Endometrial microvascular endothelial cells (primary cell): Measurements from ENCODE around the gene MDP1. TPM values are rescaled to one million over a fixed set of nuclear protein-coding genes. Genes with fewer than 3 reads are reported as not detected.

Source experiments
- in situ Hi-C: cut with HindIII; loops from 2 replicates; pipeline ENCODE4 v1.10.0; 2017; ENCODE audit warnings: low sequenced_read_pairs, low pct_unique_long_range_greater_than_20kb; ENCODE audit errors: inconsistent ontology term
- total RNA-seq: library from RNA; depleted of rRNA; stranded (reverse); fragments of >200 nt; gene quantifications from one replicate; pipeline ENCODE4 v1.2.3, GENCODE V29; 2015; ENCODE audit errors: inconsistent ontology term

Gene MDP1
- total RNA-seq, 1 donor from 2014 or later = 2.3 TPM

DNA sequence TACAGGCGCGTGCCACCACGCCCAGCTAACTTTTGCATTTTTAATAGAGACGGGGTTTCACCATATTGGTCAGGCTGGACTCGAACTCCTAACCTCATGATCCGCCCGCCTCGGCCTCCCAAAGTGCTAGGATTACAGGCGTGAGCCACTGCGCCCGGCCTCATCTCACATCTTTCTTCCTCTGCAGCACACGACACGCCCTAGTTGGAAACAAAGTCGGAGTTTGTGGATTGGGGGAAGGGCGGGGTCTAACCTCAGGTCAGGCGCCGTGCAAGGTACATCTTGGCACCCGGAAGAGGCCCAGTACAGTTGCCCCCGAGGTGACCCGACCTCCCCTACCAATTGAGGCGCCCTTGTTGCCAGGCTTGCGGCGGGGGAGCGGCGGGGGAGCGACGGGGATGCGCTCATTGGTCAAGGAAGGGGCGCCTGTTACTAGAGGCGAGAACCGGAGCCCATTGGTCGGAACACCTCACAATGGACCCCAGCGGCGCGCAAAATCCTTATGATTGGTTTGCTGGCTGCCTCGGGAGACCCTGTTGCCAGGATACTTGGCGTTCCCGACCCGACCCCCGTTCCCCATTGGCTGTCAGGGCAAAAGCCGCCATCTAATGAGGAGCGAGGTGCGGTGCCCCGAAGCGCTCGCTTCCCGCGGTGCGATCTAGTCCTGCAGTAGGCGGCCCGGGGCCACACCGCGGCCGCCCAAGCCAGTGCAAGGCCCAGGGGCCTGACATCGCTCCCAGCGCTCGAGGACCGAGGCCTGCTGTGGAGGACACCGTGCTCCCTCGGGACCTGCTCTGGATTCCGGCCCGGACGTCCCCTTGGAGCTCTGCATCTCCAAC, 44.2 kb downstream of the MDP1 start, which contains the start of gene REC8:
TSS of gene REC8 (plus strand) at position 659 of the 839 bp plus-strand sequence. CDS start 473 bp downstream, outside the sequence.
- in situ Hi-C loops = no loop called here

GRCh38 chr14:24167469-24168114, 48.3 kb downstream of the MDP1 start:
- in situ Hi-C loops = no loop called here

DNA sequence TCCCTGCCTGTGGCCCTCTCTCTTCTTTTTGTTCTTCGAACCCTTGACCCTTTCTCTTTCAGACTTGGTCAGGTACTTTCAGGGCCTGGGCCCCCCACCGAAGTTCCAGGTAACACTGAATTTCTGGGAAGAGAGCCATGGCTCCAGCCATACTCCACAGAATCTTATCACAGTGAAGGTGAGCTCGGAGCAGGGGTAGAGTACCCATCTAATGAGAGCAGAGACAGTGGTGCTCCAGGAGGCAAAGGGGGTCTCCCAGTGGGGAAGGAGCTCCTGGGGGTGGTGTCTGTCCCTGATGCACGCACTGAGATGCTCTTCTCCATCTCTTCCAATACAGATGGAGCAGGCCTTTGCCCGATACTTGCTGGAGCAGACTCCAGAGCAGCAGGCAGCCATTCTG, 50.1 kb downstream of the MDP1 start:
- in situ Hi-C loops = no loop called here

DNA sequence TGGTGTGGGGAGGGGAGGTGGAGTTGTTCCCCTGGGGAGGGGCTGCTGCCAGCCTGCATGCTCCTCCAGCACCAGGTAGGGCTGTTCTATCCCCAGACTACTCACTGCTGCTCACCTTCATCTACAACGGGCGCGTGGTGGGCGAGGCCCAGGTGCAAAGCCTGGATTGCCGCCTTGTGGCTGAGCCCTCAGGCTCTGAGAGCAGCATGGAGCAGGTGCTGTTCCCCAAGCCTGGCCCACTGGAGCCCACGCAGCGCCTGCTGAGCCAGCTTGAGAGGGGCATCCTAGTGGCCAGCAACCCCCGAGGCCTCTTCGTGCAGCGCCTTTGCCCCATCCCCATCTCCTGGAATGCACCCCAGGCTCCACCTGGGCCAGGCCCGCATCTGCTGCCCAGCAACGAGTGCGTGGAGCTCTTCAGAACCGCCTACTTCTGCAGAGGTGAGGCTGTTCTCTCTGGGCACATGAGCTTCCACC, 51.3 kb downstream of the MDP1 start:
- in situ Hi-C loops = no loop called here

Other genes with a start within 250 kb of the MDP1 start
- gene DHRS4L2, start 227.1 kb downstream of the MDP1 start, total RNA-seq = 17.1 TPM
- gene CARMIL3, start 164.1 kb downstream of the MDP1 start, total RNA-seq = not detected
- gene CPNE6, start 144.5 kb downstream of the MDP1 start, total RNA-seq = not detected
- gene PCK2, start 121.8 kb downstream of the MDP1 start, total RNA-seq = 15.8 TPM
- 52.4 TPM for gene DCAF11, start 101.3 kb downstream of the MDP1 start, total RNA-seq
- gene NRL, start 101.1 kb downstream of the MDP1 start, total RNA-seq = 0.65 TPM
- 3.3 TPM for gene FITM1, start 85.4 kb downstream of the MDP1 start, total RNA-seq
- gene PSME1, start 79.9 kb downstream of the MDP1 start, total RNA-seq = 239 TPM
- gene EMC9, start 74.5 kb downstream of the MDP1 start, total RNA-seq = 26.7 TPM
- gene PSME2, start 69.5 kb downstream of the MDP1 start, total RNA-seq = 142 TPM
- gene RNF31, start 68.6 kb downstream of the MDP1 start, total RNA-seq = 121 TPM
- 45.2 TPM for gene IRF9, start 54.8 kb downstream of the MDP1 start, total RNA-seq
- gene REC8, start 44.0 kb downstream of the MDP1 start, total RNA-seq = 2.6 TPM
- gene IPO4, start 27.2 kb downstream of the MDP1 start, total RNA-seq = 85.0 TPM
- 83.3 TPM for gene TM9SF1, start 20.6 kb downstream of the MDP1 start, total RNA-seq
- gene TSSK4, start 10.4 kb downstream of the MDP1 start, total RNA-seq = not detected
- gene CHMP4A, start 2.6 kb downstream of the MDP1 start, total RNA-seq = 30.0 TPM
- gene NEDD8, start 16.3 kb upstream of the MDP1 start, total RNA-seq = 193 TPM
- 144 TPM for gene GMPR2, start 16.9 kb upstream of the MDP1 start, total RNA-seq
- gene TINF2, start 26.6 kb upstream of the MDP1 start, total RNA-seq = 68.5 TPM
- gene TGM1, start 47.1 kb upstream of the MDP1 start, total RNA-seq = not detected
- gene RABGGTA, start 55.5 kb upstream of the MDP1 start, total RNA-seq = 59.6 TPM
- 23.2 TPM for gene DHRS1, start 83.7 kb upstream of the MDP1 start, total RNA-seq
- gene NOP9, start 83.8 kb upstream of the MDP1 start, total RNA-seq = 28.9 TPM
- 20.7 TPM for gene CIDEB, start 91.9 kb upstream of the MDP1 start, total RNA-seq
- 15.8 TPM for gene LTB4R2, start 94.1 kb upstream of the MDP1 start, total RNA-seq
- gene LTB4R, start 95.4 kb upstream of the MDP1 start, total RNA-seq = 22.6 TPM
- 13.9 TPM for gene ADCY4, start 119.0 kb upstream of the MDP1 start, total RNA-seq
- 7.2 TPM for gene RIPK3, start 123.9 kb upstream of the MDP1 start, total RNA-seq
- 11.9 TPM for gene NFATC4, start 152.1 kb upstream of the MDP1 start, total RNA-seq
- 6.9 TPM for gene NYNRIN, start 182.9 kb upstream of the MDP1 start, total RNA-seq
- 1.3 TPM for gene CBLN3, start 213.6 kb upstream of the MDP1 start, total RNA-seq
- gene KHNYN, start 213.9 kb upstream of the MDP1 start, total RNA-seq = 46.6 TPM
- 30.5 TPM for gene SDR39U1, start 226.7 kb upstream of the MDP1 start, total RNA-seq